ENCODE data around the gene ASTL. TPM values are rescaled to one million over a fixed set of nuclear protein-coding genes. Genes with fewer than 3 reads are reported as not detected.

The ASTL gene
- total RNA-seq, 1 donor from 2014 or later = 2.4 TPM

DNA sequence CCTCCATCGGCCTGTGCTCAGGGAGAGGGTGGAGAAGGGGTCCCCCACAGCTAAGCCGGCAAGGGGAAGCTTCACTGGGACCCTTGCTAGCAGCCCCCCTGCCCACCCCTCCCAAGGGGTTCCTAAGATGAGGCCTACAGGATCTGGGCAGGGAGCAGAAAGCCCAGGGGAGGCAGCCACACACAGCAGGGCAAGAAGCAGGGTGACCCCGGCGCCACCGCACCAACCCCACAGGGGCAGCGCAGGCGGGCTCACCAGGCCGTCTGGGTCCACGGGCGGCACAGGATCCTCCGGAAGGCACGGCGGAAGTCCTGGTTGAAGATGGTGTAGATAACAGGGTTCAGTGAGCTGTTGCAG lies 23.8 kb downstream of the ASTL start:
- intact Hi-C loops (cut with micrococcal nuclease) = loop anchor here (10.0 kb wide), 1 partner anchor 90 kb away; no protein-coding TSS in a partner anchor
- Mint-ChIP-seq H3K4me1 (peaks cover 12% of the 10 kb centered on the region), H3K36me3 (ENCODE audit: low read depth) (no peaks in the 10 kb centered on the region), H3K27ac (no peak overlapping the region), H3K4me3 (peak overlapping the region; percentile 12), H3K9me3 (no peaks in the 10 kb centered on the region), H3K27me3 (peaks cover 21% of the 10 kb centered on the region)
- no peak for DNase-seq

DNA sequence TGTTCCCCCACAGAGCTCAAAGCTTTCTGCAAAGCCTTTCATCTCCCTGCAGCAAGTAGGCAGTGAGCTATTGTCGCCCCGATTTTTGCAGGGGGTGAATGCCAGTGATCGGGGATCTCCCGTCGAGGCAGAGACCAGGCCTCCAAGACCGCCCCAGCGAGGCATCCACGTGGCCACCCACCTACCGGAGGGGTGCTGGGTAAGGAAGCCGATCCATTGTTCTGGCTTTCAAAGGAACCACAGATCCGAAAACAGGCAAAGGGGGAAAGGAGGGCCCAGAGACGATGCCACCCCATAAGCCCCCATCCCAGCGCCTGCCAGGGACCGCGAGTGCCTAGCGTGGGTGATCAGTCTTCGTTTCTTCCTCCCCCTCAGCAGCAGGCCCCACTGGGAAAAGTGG lies 24.4 kb downstream of the ASTL start:
- H3K36me3 Mint-ChIP-seq (ENCODE audit: low read depth) = no peaks in the 10 kb centered on the region

DNA sequence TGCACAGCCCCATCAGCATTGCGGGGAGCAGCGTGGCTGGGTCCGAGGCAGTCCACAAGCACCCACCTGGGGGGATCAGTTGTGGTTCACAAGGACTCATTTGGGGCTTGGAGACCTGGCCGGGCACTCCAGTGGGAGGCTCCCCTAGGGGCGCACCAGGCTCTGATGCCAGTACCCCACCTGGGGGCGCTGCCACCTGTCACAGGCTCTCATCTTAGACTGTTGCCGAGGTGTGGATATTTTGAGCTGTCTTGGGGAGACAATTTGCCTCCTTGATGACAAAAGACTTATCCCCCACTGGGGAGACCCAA lies 25.0 kb downstream of the ASTL start:
- no peak for DNase-seq
- H3K27ac Mint-ChIP-seq = no peak overlapping the region
- no peak overlapping the region for H3K4me3 Mint-ChIP-seq
- intact Hi-C loops (cut with micrococcal nuclease) = loop anchor here (10.0 kb wide), 1 partner anchor 89 kb away; no protein-coding TSS in a partner anchor
- H3K27me3 Mint-ChIP-seq = peaks cover 14% of the 10 kb centered on the region
- H3K4me1 Mint-ChIP-seq = peaks cover 12% of the 10 kb centered on the region
- no peaks in the 10 kb centered on the region for H3K36me3 Mint-ChIP-seq (ENCODE audit: low read depth)
- no peaks in the 10 kb centered on the region for H3K9me3 Mint-ChIP-seq

More for the DNA sequence above, 24.4 kb downstream of the ASTL start:
- H3K4me1 Mint-ChIP-seq = peaks cover 12% of the 10 kb centered on the region
- DNase-seq = no peak
- H3K4me3 Mint-ChIP-seq = no peak overlapping the region
- no peaks in the 10 kb centered on the region for H3K9me3 Mint-ChIP-seq
- H3K27me3 Mint-ChIP-seq = peaks cover 16% of the 10 kb centered on the region
- no peak overlapping the region for H3K27ac Mint-ChIP-seq
- intact Hi-C loops (cut with micrococcal nuclease) = loop anchor here (10.0 kb wide), 1 partner anchor 89 kb away; no protein-coding TSS in a partner anchor

DNA sequence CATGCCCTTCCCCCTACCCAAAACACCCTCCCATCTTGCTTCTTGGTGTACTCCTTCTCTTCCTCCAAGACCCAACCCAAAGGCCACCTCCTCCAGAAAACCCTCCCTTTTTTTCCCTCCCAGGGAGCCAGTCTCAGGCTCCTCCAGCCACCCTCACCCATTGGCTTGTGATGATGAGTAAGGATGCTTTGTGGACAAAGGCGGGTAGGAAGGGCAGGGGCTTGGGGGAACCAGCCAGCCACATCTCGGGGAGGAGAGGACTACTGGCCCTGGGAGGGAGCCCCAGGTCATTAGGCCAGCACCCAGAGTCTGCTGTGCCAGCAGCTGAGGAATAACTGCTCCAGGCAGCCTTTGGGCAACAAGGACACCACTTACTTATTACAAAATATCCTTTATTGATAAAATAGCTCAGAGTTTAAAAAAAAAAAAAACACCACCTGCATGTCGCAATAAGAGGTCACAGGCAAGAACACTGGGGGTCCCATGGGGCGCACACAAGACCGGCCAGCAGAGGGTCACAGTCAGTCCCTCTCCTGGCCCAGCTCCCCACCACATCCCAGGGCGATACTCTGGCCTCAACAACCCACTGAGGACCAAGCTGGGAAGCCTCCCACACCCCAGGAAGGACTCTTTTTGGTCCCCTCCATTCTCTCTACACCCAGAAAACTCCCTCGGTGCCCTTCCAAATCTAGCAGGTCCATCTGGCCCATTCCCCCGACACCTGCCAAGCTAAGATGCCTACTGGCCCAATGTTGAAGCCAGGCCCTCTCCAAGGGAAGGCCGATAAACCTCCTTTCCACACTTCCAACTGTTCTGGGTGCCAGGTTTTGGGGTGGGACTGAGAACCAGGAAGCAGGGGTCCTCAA lies 25.6 kb downstream of the ASTL start:
- H3K36me3 Mint-ChIP-seq (ENCODE audit: low read depth) = no peaks in the 10 kb centered on the region
- H3K27me3 Mint-ChIP-seq = peaks cover 11% of the 10 kb centered on the region
- H3K27ac Mint-ChIP-seq = no peak overlapping the region
- intact Hi-C loops (cut with micrococcal nuclease) = loop anchor here (10.0 kb wide), 1 partner anchor 88 kb away; no protein-coding TSS in a partner anchor
- H3K4me1 Mint-ChIP-seq = peaks cover 9% of the 10 kb centered on the region
- no peak for DNase-seq
- no peak overlapping the region for H3K4me3 Mint-ChIP-seq
- no peaks in the 10 kb centered on the region for H3K9me3 Mint-ChIP-seq

DNA sequence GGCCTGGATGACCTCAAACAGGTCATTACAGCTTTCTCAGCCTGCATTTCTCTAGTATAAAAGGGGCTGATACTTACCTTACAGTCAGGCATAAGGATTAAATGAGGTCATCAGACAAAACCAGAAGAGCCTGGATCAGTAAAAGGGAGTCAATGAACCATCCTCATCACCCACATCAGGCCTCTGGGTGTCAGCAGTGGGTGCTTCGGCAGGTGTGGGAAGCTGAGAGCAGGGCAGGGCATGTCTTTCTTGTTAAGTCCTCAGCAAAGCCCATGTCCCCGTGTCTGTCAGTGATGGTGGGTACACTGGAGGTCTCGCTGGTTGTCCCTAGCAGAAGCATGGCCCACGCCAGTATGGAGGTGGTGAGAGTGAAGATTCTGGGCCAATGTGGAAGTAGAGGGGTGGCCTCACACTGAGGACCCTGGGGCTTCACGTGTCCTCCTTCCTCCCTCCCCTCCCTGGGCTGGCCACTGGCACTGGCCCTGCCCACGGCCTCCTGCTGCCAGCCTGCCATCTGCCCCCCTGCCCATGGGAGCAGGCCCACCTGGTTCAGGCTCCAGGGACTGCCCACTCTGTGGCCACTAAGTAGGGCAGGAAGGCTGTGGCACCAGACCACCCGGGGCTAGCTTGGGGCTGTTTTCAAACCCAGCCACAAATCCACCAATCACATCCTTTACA lies 26.3 kb downstream of the ASTL start:
- Mint-ChIP-seq H3K9me3 (no peaks in the 10 kb centered on the region), H3K27ac (no peak overlapping the region), H3K4me3 (no peak overlapping the region), H3K36me3 (ENCODE audit: low read depth) (no peaks in the 10 kb centered on the region), H3K27me3 (peaks cover 10% of the 10 kb centered on the region), H3K4me1 (peaks cover 4% of the 10 kb centered on the region)
- intact Hi-C loops (cut with micrococcal nuclease) = loop anchor here (10.0 kb wide), 1 partner anchor 87 kb away; no protein-coding TSS in a partner anchor
- DNase-seq = no peak

DNA sequence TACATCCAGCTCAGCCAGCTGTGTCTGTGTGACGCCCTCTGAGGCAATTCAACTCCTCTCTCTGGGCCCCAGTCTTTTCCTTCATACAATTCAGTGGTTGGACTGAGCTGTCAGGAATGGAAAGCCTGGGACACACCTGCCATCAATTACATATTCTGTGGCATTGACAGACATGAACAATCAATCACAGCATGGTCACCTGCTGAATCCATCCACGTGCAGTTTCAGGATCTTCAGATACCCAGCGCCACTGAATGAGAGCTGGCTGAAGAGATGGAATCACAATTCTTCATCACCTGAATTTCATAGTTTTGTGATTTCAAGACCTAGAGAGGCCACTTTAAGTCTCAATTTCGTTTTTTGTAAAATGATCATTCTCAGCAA lies 27.1 kb downstream of the ASTL start:
- intact Hi-C loops (cut with micrococcal nuclease) = loop anchor here (10.0 kb wide), 1 partner anchor 86 kb away; no protein-coding TSS in a partner anchor
- H3K36me3 Mint-ChIP-seq (ENCODE audit: low read depth) = no peaks in the 10 kb centered on the region
- peaks cover 4% of the 10 kb centered on the region for H3K4me1 Mint-ChIP-seq
- H3K27ac Mint-ChIP-seq = no peak overlapping the region
- no peak for DNase-seq
- H3K9me3 Mint-ChIP-seq = no peaks in the 10 kb centered on the region
- H3K4me3 Mint-ChIP-seq = no peak overlapping the region
- H3K27me3 Mint-ChIP-seq = peaks cover 10% of the 10 kb centered on the region

DNA sequence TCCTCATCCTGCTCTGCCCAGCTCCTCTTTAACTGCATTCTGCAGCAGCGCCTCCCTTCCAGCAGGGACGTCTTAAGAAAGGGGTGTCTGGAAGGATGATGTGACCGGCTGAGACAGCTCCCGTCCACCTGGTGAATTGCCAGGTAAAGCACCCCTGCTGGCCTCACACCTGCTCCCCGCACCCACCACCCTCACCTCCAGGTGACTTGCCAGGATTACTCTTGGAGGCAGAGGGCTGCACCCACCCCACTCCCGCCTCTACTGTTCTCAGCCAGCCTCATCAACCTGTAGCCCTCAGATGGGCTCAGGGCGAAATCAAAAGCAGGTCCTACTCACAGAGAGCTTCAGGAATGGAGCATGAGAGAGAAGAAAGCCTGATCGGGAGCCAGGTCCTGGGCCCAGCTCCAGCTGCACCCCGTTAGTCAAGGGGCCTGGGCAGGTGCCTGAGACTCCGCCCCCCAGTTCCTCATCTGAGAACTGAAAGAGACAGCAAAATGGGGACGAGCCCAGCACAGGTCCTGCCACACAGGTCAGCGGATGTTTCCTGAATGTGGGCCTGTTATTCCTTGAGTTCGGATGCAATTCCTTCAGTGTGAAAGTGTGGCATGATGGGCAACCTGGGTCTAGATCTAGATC lies 27.6 kb downstream of the ASTL start:
- H3K9me3 Mint-ChIP-seq = no peaks in the 10 kb centered on the region
- H3K4me1 Mint-ChIP-seq = peaks cover 2% of the 10 kb centered on the region
- intact Hi-C loops (cut with micrococcal nuclease) = loop anchor here (10.0 kb wide), 1 partner anchor 86 kb away; no protein-coding TSS in a partner anchor
- H3K36me3 Mint-ChIP-seq (ENCODE audit: low read depth) = no peaks in the 10 kb centered on the region
- H3K27ac Mint-ChIP-seq = no peak overlapping the region
- peaks cover 9% of the 10 kb centered on the region for H3K27me3 Mint-ChIP-seq
- no peak for DNase-seq
- no peak overlapping the region for H3K4me3 Mint-ChIP-seq

DNA sequence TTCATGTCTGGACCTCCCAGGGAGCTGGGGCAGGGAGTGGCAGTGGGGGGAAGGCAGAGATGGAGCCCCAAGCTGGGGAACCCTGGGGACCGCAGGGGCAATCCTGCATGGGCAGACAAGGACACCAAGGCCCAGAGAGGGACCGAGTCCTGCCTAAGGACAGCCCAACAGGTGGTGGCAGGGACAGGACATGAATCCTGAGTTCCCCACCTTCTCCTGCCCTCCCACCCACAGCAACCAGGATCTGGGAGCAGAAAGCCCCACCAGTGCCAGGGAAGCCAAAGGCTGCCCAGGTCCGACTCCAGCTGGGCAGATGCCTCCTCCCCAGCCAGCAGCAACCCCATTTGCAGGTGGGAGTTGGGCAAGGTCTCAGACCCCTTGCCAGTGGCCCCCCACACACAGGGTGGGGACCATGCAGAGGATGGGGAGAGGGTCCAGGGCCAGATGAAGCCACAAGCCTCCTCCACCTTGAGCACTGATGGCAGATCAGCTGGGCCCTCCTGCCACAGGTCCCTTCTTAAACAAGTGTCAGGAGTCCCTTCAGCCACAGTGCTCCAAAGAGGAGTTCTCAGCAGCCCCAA lies 28.3 kb downstream of the ASTL start:
- H3K36me3 Mint-ChIP-seq (ENCODE audit: low read depth) = peaks cover under 1% of the 10 kb centered on the region
- peaks cover 2% of the 10 kb centered on the region for H3K27me3 Mint-ChIP-seq
- H3K4me3 Mint-ChIP-seq = no peak overlapping the region
- H3K9me3 Mint-ChIP-seq = peaks cover 6% of the 10 kb centered on the region
- no peak for DNase-seq
- intact Hi-C loops (cut with micrococcal nuclease) = loop anchor here (10.0 kb wide), 1 partner anchor 85 kb away; no protein-coding TSS in a partner anchor
- H3K4me1 Mint-ChIP-seq = no peaks in the 10 kb centered on the region
- H3K27ac Mint-ChIP-seq = no peak overlapping the region

DNA sequence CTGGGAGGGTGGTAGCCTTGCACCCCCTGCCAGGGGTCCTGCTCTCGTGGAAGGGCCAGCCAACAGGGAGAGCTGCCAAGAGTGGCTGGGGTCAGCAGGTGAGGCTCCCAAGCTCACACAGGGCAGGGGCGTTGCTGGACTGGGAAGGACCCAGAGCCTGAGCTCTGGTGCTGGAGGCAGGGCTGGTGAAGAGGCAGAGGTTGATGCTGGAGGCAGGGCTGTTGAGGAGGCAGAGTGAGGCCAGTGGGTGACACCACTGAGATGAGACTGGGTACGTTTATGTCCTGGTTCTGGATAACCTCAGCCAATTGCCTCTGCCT lies 29.0 kb downstream of the ASTL start:
- Mint-ChIP-seq H3K4me3 (no peak overlapping the region), H3K36me3 (ENCODE audit: low read depth) (peaks cover 1% of the 10 kb centered on the region), H3K27ac (no peak overlapping the region), H3K9me3 (peaks cover 9% of the 10 kb centered on the region), H3K27me3 (peaks cover 2% of the 10 kb centered on the region), H3K4me1 (no peaks in the 10 kb centered on the region)
- intact Hi-C loops (cut with micrococcal nuclease) = no loop called here
- DNase-seq = no peak

DNA sequence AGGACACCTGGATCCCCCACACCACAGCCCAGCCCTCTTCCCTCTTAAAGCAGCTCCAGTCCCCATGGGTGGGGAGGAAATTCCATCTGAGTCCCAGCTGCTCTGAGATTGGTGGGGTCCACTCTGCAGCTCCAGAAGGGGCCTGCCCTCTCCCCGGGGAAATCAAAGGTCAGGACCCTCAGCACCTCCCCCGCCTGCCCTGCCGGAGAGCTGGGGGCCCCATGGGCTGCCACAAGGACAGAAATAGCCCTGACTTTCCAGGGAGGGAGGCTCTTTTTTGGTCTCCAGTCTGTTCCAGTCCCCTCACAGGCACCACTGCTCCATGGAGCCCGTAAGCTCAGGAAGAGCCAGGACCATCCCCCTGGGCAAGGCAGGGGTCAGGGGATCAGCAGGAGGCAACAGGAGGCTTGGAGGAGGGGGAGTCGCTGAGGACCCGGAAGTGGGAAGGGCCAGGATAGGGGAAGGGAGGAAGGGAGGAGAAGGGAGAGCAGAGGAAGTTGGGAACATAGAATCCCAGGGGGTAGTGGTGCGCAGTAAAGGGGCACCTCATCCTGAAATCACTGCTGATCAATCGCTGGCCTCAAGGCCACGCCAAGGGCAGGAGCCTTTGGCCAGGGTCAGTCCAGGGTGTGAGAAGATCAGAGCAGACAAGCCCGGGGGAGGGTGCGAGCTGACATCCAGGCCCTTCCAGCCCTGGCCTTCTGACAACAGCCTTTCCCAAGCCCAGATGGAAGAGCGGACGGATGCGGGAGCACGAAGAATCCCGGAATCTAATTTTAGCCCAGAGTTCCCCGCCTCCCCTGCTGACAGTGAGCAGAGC lies 29.6 kb downstream of the ASTL start:
- peaks cover 9% of the 10 kb centered on the region for H3K9me3 Mint-ChIP-seq
- no peaks in the 10 kb centered on the region for H3K4me1 Mint-ChIP-seq
- H3K27ac Mint-ChIP-seq = no peak overlapping the region
- DNase-seq = no peak
- intact Hi-C loops (cut with micrococcal nuclease) = no loop called here
- peaks cover 2% of the 10 kb centered on the region for H3K27me3 Mint-ChIP-seq
- H3K36me3 Mint-ChIP-seq (ENCODE audit: low read depth) = peaks cover 1% of the 10 kb centered on the region
- no peak overlapping the region for H3K4me3 Mint-ChIP-seq

DNA sequence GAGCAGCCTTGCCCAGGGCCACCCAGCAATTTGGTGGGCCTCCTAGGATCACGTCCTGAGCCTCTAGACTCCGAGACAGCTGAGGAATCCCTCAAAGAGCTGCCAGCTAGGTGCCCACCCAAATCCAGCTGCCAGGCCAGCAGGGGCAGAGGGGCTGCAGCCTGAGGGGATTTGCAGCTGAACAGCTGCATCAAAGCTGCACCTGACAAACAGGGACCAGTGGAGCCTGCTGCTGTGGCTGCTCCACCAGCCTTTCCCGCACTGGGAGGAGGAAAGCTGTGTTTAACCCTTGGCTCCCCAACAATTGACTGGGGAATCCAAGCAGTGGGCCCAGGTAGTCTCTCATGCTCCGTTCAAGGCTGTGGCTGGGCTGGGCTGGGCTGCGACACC lies 30.2 kb downstream of the ASTL start:
- no peaks in the 10 kb centered on the region for H3K4me1 Mint-ChIP-seq
- H3K27ac Mint-ChIP-seq = no peak overlapping the region
- H3K36me3 Mint-ChIP-seq (ENCODE audit: low read depth) = peaks cover 1% of the 10 kb centered on the region
- peaks cover 9% of the 10 kb centered on the region for H3K9me3 Mint-ChIP-seq
- no peak for DNase-seq
- H3K4me3 Mint-ChIP-seq = no peak overlapping the region
- peaks cover 2% of the 10 kb centered on the region for H3K27me3 Mint-ChIP-seq
- intact Hi-C loops (cut with micrococcal nuclease) = no loop called here

DNA sequence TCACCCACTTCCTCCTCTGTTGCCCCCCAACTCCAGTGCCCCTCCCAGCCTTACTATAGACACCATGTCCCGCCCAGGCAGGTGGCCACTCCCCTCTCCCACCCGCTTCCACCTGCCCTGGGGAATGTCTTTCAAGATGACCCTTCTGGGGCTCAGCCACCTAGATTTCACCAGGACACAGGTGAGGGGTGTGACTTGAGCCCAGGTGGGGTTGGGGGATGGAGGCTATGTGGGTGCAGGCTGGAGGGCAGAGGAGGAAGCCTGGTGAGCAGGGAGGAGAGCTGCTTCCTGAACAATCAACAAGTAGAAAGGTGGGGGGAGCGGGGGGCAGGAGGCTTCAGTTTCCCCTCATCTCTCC lies 30.6 kb downstream of the ASTL start:
- no peak overlapping the region for H3K4me3 Mint-ChIP-seq
- intact Hi-C loops (cut with micrococcal nuclease) = no loop called here
- no peak for DNase-seq

DNA sequence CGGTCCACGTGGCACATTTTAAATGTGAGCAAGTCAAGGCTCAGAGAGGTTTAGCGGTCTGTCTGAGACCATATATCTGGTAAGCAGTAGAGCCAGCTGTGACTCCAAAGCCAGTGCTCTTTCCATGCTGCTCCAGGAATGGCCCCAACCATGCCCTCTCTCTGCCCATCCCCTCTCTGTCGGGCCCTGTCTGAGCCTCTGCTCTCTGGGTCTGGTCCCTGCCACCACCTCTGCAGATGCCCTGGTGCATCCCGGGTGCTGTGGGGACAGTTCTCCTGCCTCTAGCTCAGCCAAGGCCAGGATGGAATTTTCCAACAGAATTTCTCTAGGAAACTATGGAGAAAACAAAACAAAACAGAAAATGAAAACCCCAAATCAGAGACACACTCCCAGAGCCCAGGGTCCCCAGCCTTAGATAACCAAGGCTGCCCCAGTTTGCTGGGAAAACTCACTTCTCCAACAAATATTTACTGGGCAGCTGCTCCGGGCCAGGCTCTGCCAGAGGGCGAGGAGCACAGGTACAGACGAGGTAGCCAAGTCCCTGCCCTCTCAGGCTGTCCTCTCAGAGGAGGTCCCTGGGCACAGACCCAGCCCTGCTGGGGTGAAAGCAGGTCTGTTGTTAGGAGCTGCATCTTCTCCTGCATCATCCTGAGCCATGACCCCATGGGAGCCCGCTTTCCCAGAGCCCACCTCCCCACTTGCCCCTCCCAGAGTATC lies 31.2 kb downstream of the ASTL start:
- DNase-seq = no peak
- intact Hi-C loops (cut with micrococcal nuclease) = no loop called here
- no peak overlapping the region for H3K27ac Mint-ChIP-seq

More for the DNA sequence above, 30.6 kb downstream of the ASTL start:
- Mint-ChIP-seq H3K9me3 (peaks cover 9% of the 10 kb centered on the region), H3K27me3 (peaks cover 2% of the 10 kb centered on the region), H3K36me3 (ENCODE audit: low read depth) (peaks cover 1% of the 10 kb centered on the region), H3K4me1 (no peaks in the 10 kb centered on the region), H3K27ac (no peak overlapping the region)

More for the DNA sequence above, 31.2 kb downstream of the ASTL start:
- Mint-ChIP-seq H3K27me3 (peaks cover 2% of the 10 kb centered on the region), H3K36me3 (ENCODE audit: low read depth) (peaks cover 1% of the 10 kb centered on the region), H3K4me1 (no peaks in the 10 kb centered on the region), H3K9me3 (peaks cover 9% of the 10 kb centered on the region), H3K4me3 (no peak overlapping the region)

All from activated CD4-positive, alpha-beta T cell treated with anti-CD3 and anti-CD28 coated beads, Interleukin-2, amount 10 ng/mL, durations not matched to agents 24 days and 14 days (primary cell).